GM19328 (cell line): ENCODE data around the gene PNKD.

Experiments
- ATAC-seq: cut with Tn5 transposase; IDR thresholded peaks from one replicate; pipeline ENCODE4 v1.9.1; 2021; ENCODE audit warnings: mild to moderate bottlenecking, moderate library complexity; ENCODE audit not compliant: unreplicated experiment

PNKD gene

GRCh38 chr2:218256612-218257350 lies 13.5 kb upstream of the PNKD start:
- no peak for ATAC-seq

- ATAC-seq: peak; percentile 71
Observed at GRCh38 chr2:218257390-218257981, 12.8 kb upstream of the PNKD start.

GRCh38 chr2:218259099-218259961 lies 11.0 kb upstream of the PNKD start:
- no peak for ATAC-seq

GRCh38 chr2:218260166-218260565 lies 10.2 kb upstream of the PNKD start:
- no peak for ATAC-seq

DNA sequence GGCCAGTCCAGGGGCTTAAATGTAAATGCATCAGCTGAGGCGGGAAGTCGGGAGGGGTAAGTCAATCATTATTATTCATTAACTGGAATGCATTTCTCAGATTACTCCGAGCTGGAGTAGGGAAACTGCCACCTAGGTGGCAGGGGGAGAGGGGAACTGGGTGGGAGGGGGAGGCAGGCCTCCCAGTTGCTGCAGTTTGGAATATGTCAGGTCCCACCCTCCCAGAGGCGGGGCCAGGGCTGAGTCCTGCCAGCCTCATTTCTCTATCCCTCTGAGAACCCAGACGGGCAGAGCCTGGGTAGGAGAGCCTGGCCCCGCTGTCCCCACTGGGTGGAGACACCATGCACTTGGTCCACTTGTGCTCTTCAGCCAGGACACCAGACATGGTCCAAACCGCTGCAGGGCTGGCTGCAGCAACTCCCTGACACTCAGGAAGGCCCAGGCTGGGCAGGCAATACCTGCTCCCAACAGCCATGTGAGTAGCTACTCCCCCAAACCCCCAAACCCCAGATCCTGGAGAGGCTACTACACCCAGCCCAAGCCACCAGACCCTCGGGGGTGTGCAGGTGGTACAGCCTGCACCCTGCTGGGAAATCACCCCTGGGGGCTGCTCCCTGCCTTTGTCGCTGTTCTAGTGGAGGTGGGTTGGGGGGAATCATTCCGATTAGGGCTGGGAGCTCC lies 9.4 kb upstream of the PNKD start, which contains the start of gene GPBAR1:
GPBAR1 (plus strand) TSS at position 274 of the 681 bp plus-strand sequence. CDS start 1,710 bp downstream, outside the sequence.
- no peak for ATAC-seq

- ATAC-seq: no peak
Observed at GRCh38 chr2:218261423-218262236, 8.7 kb upstream of the PNKD start.

- no peak for ATAC-seq
Observed at GRCh38 chr2:218262237-218262600, 8.1 kb upstream of the PNKD start.

- ATAC-seq: no peak
Observed at GRCh38 chr2:218262631-218263586, 7.4 kb upstream of the PNKD start.

- ATAC-seq: no peak
Observed at GRCh38 chr2:218263817-218264641, 6.3 kb upstream of the PNKD start.

DNA sequence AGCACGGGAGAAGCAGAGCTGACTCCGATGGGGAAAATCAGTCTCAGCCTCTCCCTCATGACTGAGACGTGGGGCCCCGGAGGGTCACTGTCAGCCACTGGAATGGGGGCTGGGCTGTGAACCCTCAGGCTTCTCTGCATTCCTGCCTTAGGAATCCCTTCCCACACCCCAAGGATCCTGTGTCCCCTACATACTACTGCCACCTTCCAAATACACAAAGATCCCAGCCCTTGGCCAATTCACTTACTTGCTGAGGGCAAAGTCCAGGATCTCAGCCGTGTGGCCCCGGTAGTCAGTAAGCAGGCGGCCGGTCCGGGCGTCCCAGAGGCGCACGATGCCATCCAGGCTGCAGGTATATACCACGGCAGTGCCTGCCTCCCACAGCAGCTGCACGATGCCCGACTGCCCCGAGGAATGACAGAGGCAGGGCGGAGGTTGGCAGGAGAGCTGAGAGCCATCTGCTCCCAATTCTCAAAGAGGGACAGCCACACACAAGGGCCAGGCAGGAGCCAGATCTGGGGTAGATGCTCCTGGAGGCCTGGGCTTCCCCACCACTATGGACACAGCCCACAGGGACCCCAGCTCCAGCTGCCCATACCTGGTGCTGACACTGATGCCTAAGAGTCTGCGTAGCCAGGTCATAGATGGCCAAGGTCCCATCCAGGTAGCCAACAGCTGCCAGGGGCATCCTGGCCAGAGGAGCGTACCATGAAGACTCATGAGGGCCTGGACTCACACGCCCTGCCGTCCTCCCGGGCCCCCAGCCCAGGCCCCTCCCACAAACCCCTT lies 5.4 kb upstream of the PNKD start:
- ATAC-seq: no peak

- ATAC-seq: no peak
Observed at GRCh38 chr2:218265626-218266025, 4.7 kb upstream of the PNKD start.

- ATAC-seq: no peak
Observed at GRCh38 chr2:218266316-218266979, 3.9 kb upstream of the PNKD start.

GRCh38 chr2:218267259-218267658 lies 3.1 kb upstream of the PNKD start:
- ATAC-seq: no peak

- no peak for ATAC-seq
Observed at GRCh38 chr2:218270721-218271486, 585 bp downstream of the PNKD start.

- ATAC-seq: no peak
Observed at GRCh38 chr2:218271487-218271797, 1.1 kb downstream of the PNKD start.

DNA sequence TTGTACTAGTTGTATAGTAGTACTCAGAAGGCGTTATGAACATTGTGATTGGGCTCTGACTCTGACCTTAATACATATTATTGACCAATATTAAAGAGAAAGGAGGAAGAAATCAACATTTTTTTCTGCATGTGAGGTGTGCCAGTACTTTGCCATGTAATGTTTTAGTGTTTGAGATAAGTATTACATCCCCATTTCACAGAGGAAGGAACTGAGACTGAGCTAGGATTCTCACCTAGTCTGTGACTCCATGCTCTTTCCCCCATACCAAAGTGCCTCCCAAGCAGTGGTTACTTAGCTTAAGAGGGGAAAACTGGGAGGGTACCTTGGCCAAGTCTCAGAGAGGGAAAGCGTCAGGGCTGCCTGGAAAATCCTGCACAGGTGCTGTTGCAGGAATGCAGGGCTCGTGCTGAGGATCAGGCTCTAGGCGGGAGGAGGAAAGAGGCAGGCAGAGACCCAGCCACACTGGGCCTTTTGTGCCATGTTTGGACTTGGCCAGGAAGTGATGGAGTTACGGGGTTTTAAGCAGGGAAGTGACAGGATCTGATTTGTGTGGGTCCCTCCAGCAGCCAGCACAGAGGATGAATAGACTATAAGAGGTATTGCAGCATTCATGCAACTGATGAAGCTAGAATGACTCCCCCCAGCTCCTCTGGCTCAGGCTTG lies 1.7 kb downstream of the PNKD start:
- ATAC-seq: no peak
